Heart left ventricle (tissue), 16 donors: Measurements from ENCODE around the gene FCN1. TPM values are rescaled to one million over a fixed set of nuclear protein-coding genes. Genes with fewer than 3 reads are reported as not detected.

ENCODE experiments used
- ATAC-seq, 4 donors: fragments of 200-7000 bp; cut with Tn5 transposase; one replicate each; pipeline ENCODE4 v1.9.1; 2020 to 2022; ENCODE audit warnings: moderate library complexity in 4 of 4, mild to moderate bottlenecking in 3 of 4, moderate number of reproducible peaks in 1 of 4
- DNase-seq, 5 donors: peaks; one replicate each; pipeline ENCODE4 v3.0.0-alpha.2; 2020
- H3K27ac ChIP-seq, 12 donors: fragments of 200-600 bp; sonication (generic) in 4 of 12; one replicate each; pipeline versions ENCODE4 v1.5.0 to v1.8.0; 2016 to 2022; ENCODE audit warnings: mild to moderate bottlenecking in 2 of 12
- H3K27me3 ChIP-seq, 9 donors: fragments of 200-600 bp; sonication (generic) in 2 of 9; one replicate each; pipeline versions ENCODE4 v1.5.1 to v1.8.0; 2016 to 2022; ENCODE audit warnings: mild to moderate bottlenecking in 3 of 9
- H3K36me3 ChIP-seq, 9 donors: fragments of 200-600 bp; sonication (generic) in 2 of 9; one replicate each; pipeline versions ENCODE4 v1.5.0 to v1.8.0; 2018 to 2022; ENCODE audit warnings: mild to moderate bottlenecking in 2 of 9
- H3K4me1 ChIP-seq, 12 donors: fragments of 200-600 bp; sonication (generic) in 4 of 12; one replicate each; pipeline versions ENCODE4 v1.5.0 to v1.8.0; 2016 to 2022; ENCODE audit warnings: mild to moderate bottlenecking in 3 of 12
- H3K4me3 ChIP-seq, 12 donors: fragments of 200-600 bp; sonication (generic) in 4 of 12; one replicate each; pipeline versions ENCODE4 v1.5.0 to v1.8.0; 2017 to 2022; ENCODE audit warnings: mild to moderate bottlenecking in 9 of 12, moderate library complexity in 4 of 12
- H3K9me3 ChIP-seq, 12 donors: fragments of 200-600 bp; sonication (generic) in 4 of 12; one replicate each; pipeline versions ENCODE4 v1.5.0 to v1.8.0; 2016 to 2022; ENCODE audit warnings: mild to moderate bottlenecking in 1 of 12
- CTCF ChIP-seq, 12 donors: fragments of 200-600 bp; sonication (generic) in 4 of 12; IDR thresholded peaks; one replicate each; pipeline versions ENCODE4 v1.5.0 to v1.8.0; 2018 to 2022; ENCODE audit warnings: antibody characterized with exemption in 12 of 12, mild to moderate bottlenecking in 5 of 12
- POLR2A ChIP-seq, 2 donors: fragments of 450-650 bp; IDR thresholded peaks; one replicate each; pipeline ENCODE4 v1.6.1; 2017; ENCODE audit warnings: antibody characterized with exemption in 2 of 2, mild to moderate bottlenecking in 2 of 2, moderate library complexity in 2 of 2
- WGBS, 4 donors: extraction: QIAGEN DNeasy Blood & Tissue Kit in 2 of 4; methylation state at CpG; one replicate each; pipeline versions ENCODE4 v1.1.5 to v1.1.7; 2013 to 2018; 5-methylcytosine and 5-hydroxymethylcytosine counted together
- intact Hi-C, 10 donors: fragments of 100-400 bp; cut with DNase I; formaldehyde crosslinking; loops; one replicate each; pipeline versions ENCODE4 v1.11.1 to v1.14.2; 2022
- polyA plus RNA-seq, 2 donors: library from polyadenylated mRNA; stranded (reverse); fragments of 200-250 nt; gene quantifications; one replicate each; pipeline ENCODE4 v1.2.3, GENCODE V29; 2013
- total RNA-seq, 9 donors: library from RNA; depleted of rRNA in 2 of 9; stranded (reverse); fragments of >200 nt in 2 of 9; fragmentation: NEBNext Ultra II Directional in 3 of 9; extraction: Animal tissue kit (Norgen Biotek cat#: 25700) in 3 of 9; gene quantifications; one replicate each; pipeline versions ENCODE4 v1.1.0 to v1.2.4, GENCODE V29; 2016 to 2023
- donor health status: ischemic (EF 13 %, LVEDD 7.1; RV severe dilation, severe dysfunction).
- donor health status: healthy with polysubstance abuse.
- donor health status: DM: no; HTN: yes; CAD: no.
- donor health status: DM: no; HTN: no; CAD: no.
- donor health status: ischemic (EF 25% LVEDD 6.9; RV normal size, moderate dysfunction).
- donor health status: ischemic (EF 25% LVEDD 5.7; RV mildly dilated, moderate dysfunction).
- donor health status: healthy.
- donor health status: DM: yes; HTN: yes; CAD: no.
- donor health status: ischemic (EF 35%, LVEDD 5.7; RV mildly dilated, moderate dysfunction).
- donor health status: nonischemic (EF 11% LVEDD 7.7; RV severe dilation, severe dysfunction).
- donor health status: DM: yes; HTN: yes; CAD: no.
- donor health status: PGD.
- donor health status: ischemic (EF 29% LVEDD 5.4; RV normal size, mild dysfunction).
- donor health status: nonischemic (EF 23%, LVEDD 6.1; RV moderate dilation, normal function).

Gene FCN1
- total and polyA plus RNA-seq, 11 donors = 0.81 to 87.5 (median 1.6) TPM

GRCh38 chr9:134882204-134882785 lies 35.4 kb downstream of the FCN1 start:
- intact Hi-C loops = no loop called here
- WGBS, 4 donors = 85 to 96% (median 90%) methylated on average over 1 to 3 of the region's 3 CpGs
- DNase-seq = no peak
- TF ChIP-seq POLR2A (IDR thresholded peaks at IDR 0.05) (no peak), CTCF (IDR thresholded peaks at IDR 0.05) (no peak)
- Histone ChIP-seq H3K27ac (no peak overlapping the region), H3K4me3 (no peak overlapping the region), H3K27me3 (no peaks in the 10 kb centered on the region), H3K4me1 (peaks cover 0 to 2% (median 0%) of the 10 kb centered on the region in 12 donors), H3K9me3 (no peaks in the 10 kb centered on the region), H3K36me3 (no peaks in the 10 kb centered on the region)
- ATAC-seq = no peak

DNA sequence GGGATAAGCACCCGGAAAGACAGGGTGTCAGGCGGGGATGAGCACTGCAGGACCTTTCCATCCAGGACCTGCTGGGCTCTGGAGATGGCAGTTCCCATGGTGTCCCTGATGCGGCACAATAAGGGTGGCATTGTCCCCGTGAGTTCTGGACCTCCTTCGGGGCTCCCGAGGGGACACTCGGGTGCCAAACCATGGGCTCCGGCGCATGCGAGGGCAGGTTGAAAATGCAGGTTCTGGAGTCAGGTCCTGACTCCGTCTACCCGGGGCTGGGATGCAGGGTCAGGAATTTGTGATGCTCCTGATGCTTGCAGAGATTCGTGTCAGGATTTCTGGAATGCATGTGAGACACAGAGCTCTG lies 36.4 kb downstream of the FCN1 start:
- Histone ChIP-seq H3K27me3 (no peaks in the 10 kb centered on the region), H3K36me3 (no peaks in the 10 kb centered on the region), H3K4me1 (peaks cover 0 to 2% (median 0%) of the 10 kb centered on the region in 12 donors), H3K9me3 (no peaks in the 10 kb centered on the region), H3K27ac (no peak overlapping the region), H3K4me3 (no peak overlapping the region)
- no peak for ATAC-seq
- intact Hi-C loops = no loop called here
- WGBS, 4 donors = 93 to 97% (median 94%) methylated on average over 12 to 13 of the region's 13 CpGs
- no peak for DNase-seq
- TF ChIP-seq POLR2A (IDR thresholded peaks at IDR 0.05) (no peak), CTCF (IDR thresholded peaks at IDR 0.05) (no peak)

DNA sequence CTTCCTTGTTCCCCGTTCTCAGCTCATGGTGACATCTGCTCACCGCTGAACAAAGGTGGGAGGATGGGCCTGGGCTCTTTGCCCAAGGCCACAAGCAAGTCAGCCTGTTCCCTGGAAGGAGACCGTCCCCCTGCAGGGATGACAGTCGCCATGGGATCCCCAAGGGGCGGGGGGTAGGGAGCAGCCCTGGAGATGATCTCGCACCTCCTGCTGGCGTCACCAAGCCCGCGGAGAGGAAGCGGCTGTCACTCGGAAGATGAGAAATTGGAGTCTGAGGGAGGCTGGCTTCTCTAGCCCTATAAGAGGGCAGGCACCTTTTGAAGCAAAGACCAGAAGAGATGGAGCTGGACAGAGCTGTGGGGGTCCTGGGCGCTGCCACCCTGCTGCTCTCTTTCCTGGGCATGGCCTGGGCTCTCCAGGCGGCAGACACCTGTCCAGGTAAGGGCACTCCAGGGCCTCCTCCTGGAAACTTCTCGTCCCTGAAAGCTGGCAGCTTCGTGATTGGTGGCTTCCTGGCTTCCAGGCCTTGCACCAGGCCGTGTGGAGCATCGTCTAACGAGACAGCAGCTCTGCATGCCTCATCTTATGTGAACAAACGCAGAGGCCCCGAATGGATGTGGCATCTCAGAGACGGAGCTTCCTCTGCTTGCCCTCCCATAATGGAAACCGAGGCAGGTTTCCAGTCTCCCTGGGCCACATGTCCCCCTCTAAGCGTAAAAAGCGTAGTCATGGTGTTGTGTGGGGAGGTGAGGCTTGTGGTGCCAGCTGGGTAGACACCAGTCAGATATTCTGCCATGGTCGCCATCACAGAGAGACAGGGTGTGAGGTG lies 37.0 kb downstream of the FCN1 start, which contains the start of gene FCN2:
Gene FCN2, plus strand, starts transcription at position 327 of the 829 bp plus-strand sequence. Its CDS starts 12 bp downstream, at position 339.
- Histone ChIP-seq H3K4me1 (peaks cover 0 to 2% (median 0%) of the 10 kb centered on the region in 12 donors), H3K27ac (no peak within 1 kb of the TSS), H3K4me3 (no peak within 1 kb of the TSS), H3K36me3 (no peaks in the 10 kb centered on the region), H3K9me3 (no peaks in the 10 kb centered on the region), H3K27me3 (no peaks in the 10 kb centered on the region)
- 66 to 75% (median 72%) methylated on average over 22 to 25 of the region's 25 CpGs for WGBS, 4 donors
- DNase-seq (peak in 1 of 5 donors; percentile 26), ATAC-seq (peak in 2 of 4 donors; percentile 9 to 53)
- no peak for TF ChIP-seq POLR2A (IDR thresholded peaks at IDR 0.05)
- TF ChIP-seq CTCF (IDR thresholded peaks at IDR 0.05) = no peak
- intact Hi-C loops = no loop called here
